Astrocyte (in vitro differentiated cells and primary cell): Measurements from ENCODE around the gene CPNE4. TPM values are rescaled to one million over a fixed set of nuclear protein-coding genes. Genes with fewer than 3 reads are reported as not detected.

Experiments used
- DNase-seq: peaks from one replicate; pipeline ENCODE4 v3.0.0-alpha.2; 2010; ENCODE audit warnings: low read depth
- FAIRE-seq: peaks from 2 replicates; lab custom pipeline; 2011; peaks lifted over from hg19 to GRCh38; lab: Jason Lieb, UNC
- H2AFZ ChIP-seq: 2 replicates; pipeline ENCODE4 v1.6.0; 2012; ENCODE audit warnings: low read depth, low read length, inconsistent platforms
- H3K27ac ChIP-seq: 2 replicates; pipeline ENCODE4 v1.5.1; 2011; ENCODE audit warnings: low read depth, low read length, inconsistent platforms
- H3K27me3 ChIP-seq: 2 replicates; pipeline ENCODE4 v1.6.0; 2011; ENCODE audit warnings: low read length, inconsistent platforms; ENCODE audit not compliant: insufficient read depth
- H3K36me3 ChIP-seq: 2 replicates; pipeline ENCODE4 v1.5.1; 2011; ENCODE audit warnings: low read length, inconsistent platforms; ENCODE audit not compliant: insufficient read depth
- H3K4me1 ChIP-seq: 2 replicates; pipeline ENCODE4 v1.5.1; 2011; ENCODE audit warnings: low read length, inconsistent platforms; ENCODE audit not compliant: insufficient read depth
- H3K4me2 ChIP-seq: 2 replicates; pipeline ENCODE4 v1.6.0; 2012; ENCODE audit warnings: low read length, inconsistent platforms
- H3K4me3 ChIP-seq: 2 replicates; pipeline ENCODE4 v1.5.1; 2011; ENCODE audit warnings: low read depth, mild to moderate bottlenecking, low read length, inconsistent platforms; ENCODE audit not compliant: insufficient read depth
- H3K79me2 ChIP-seq: 2 replicates; pipeline ENCODE4 v1.6.0; 2012; ENCODE audit warnings: mild to moderate bottlenecking, low read length, inconsistent platforms; ENCODE audit not compliant: insufficient read depth
- H3K9ac ChIP-seq: 2 replicates; pipeline ENCODE4 v1.6.0; 2012; ENCODE audit warnings: mild to moderate bottlenecking, low read length, inconsistent platforms
- H3K9me3 ChIP-seq: 2 replicates; pipeline ENCODE4 v1.5.1; 2012; ENCODE audit warnings: low read depth, mild to moderate bottlenecking, low read length, inconsistent platforms; ENCODE audit not compliant: insufficient read depth
- H4K20me1 ChIP-seq: 2 replicates; pipeline ENCODE4 v1.6.0; 2012; ENCODE audit warnings: low read length, inconsistent platforms; ENCODE audit not compliant: insufficient read depth
- H3K27ac Mint-ChIP-seq: one replicate; pipeline ENCODE4 v1.8.0; 2021; ENCODE audit warnings: mild to moderate bottlenecking, mixed read lengths; ENCODE audit not compliant: unreplicated experiment
- H3K27me3 Mint-ChIP-seq: one replicate; pipeline ENCODE4 v1.8.0; 2021; ENCODE audit warnings: low read depth, mixed read lengths; ENCODE audit not compliant: unreplicated experiment
- H3K36me3 Mint-ChIP-seq: one replicate; pipeline ENCODE4 v1.8.0; 2021; ENCODE audit warnings: low read depth, mixed read lengths; ENCODE audit not compliant: unreplicated experiment
- H3K4me1 Mint-ChIP-seq: one replicate; pipeline ENCODE4 v1.8.0; 2021; ENCODE audit warnings: low read depth, mixed read lengths; ENCODE audit not compliant: unreplicated experiment
- H3K4me3 Mint-ChIP-seq: one replicate; pipeline ENCODE4 v1.8.0; 2021; ENCODE audit warnings: mild to moderate bottlenecking, moderate library complexity, mixed read lengths; ENCODE audit not compliant: unreplicated experiment
- H3K9me3 Mint-ChIP-seq: one replicate; pipeline ENCODE4 v1.8.0; 2021; ENCODE audit warnings: mild to moderate bottlenecking, mixed read lengths; ENCODE audit not compliant: unreplicated experiment
- EZH2 ChIP-seq: IDR thresholded peaks from 2 replicates; pipeline ENCODE4 v1.6.1; 2012; ENCODE audit warnings: mild to moderate bottlenecking, low read length, inconsistent platforms; ENCODE audit not compliant: insufficient read depth
- total RNA-seq: library from RNA; stranded (reverse); gene quantifications from 2 replicates; pipeline ENCODE4 v1.2.1, GENCODE V29; 2021
- TF ChIP-seq, protein P1 (sequence below): IDR thresholded peaks from 2 replicates; pipeline ENCODE4 v1.5.1; 2011; ENCODE audit warnings: low read depth, mild to moderate bottlenecking, inconsistent platforms, low read length, moderate library complexity; ENCODE audit not compliant: insufficient read depth

The CPNE4 gene
- total RNA-seq, 1 donor from 2014 or later, result 0.68 TPM

DNA sequence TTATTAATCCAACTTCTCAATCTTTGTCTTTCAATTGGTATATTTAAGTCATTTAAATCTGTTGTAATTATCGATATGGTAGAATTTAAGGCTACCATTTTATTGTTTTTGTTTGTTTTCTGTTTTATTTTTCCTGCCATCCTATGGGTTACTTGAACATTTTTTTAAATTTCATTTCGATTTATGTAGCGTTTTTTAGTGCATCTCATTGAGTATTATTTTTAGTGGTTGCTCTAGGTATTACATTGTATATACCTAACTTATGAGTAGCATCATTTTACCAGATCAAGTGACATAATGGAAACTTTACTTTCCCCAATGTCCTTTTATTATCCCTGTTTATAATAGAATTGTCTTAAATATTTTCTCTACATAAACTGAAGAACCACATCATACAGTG, 284.6 kb downstream of the CPNE4 start:
- no peaks in the 10 kb centered on the region for H3K27me3 ChIP-seq
- no peak for FAIRE-seq
- H3K4me3 ChIP-seq, result no peak overlapping the region
- no peaks in the 10 kb centered on the region for H3K9me3 ChIP-seq
- H3K4me1 Mint-ChIP-seq, result no peaks in the 10 kb centered on the region
- no peaks in the 10 kb centered on the region for H3K27me3 Mint-ChIP-seq
- H3K4me3 Mint-ChIP-seq, result no peak overlapping the region
- H4K20me1 ChIP-seq, result no peaks in the 10 kb centered on the region
- no peak overlapping the region for H2AFZ ChIP-seq
- H3K79me2 ChIP-seq, result no peaks in the 10 kb centered on the region
- no peak overlapping the region for H3K27ac ChIP-seq
- no peaks in the 10 kb centered on the region for H3K9me3 Mint-ChIP-seq
- no peaks in the 10 kb centered on the region for H3K36me3 ChIP-seq
- TF ChIP-seq EZH2, result no peak
- DNase-seq, result no peak
- H3K36me3 Mint-ChIP-seq, result no peaks in the 10 kb centered on the region
- H3K27ac Mint-ChIP-seq, result no peak overlapping the region
- H3K4me2 ChIP-seq, result no peak overlapping the region
- H3K4me1 ChIP-seq, result no peaks in the 10 kb centered on the region
- H3K9ac ChIP-seq, result no peak overlapping the region

DNA sequence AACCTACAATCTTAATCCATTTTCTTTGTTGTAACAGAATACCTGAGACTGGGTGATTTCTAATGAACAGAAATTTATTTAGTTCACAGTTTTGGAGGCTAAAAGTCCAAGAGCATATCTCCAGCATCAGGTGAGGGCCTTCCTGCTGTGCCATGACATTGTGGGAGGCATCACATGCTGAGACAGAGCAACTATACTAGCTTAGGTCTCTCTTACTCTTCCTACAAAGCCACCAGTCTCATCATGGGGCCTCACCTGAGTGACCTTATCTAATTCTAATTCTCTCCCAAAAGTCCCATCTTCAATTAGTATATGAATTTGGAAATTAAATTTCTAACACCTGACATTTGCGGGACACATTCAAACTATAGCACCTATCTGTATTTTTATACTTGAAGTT, 285.0 kb downstream of the CPNE4 start:
- H3K9ac ChIP-seq, result no peak overlapping the region
- H3K27ac ChIP-seq, result no peak overlapping the region
- no peaks in the 10 kb centered on the region for H3K4me1 Mint-ChIP-seq
- no peaks in the 10 kb centered on the region for H3K79me2 ChIP-seq
- no peak for FAIRE-seq
- no peaks in the 10 kb centered on the region for H3K36me3 Mint-ChIP-seq
- H3K9me3 ChIP-seq, result no peaks in the 10 kb centered on the region
- H3K9me3 Mint-ChIP-seq, result no peaks in the 10 kb centered on the region
- no peaks in the 10 kb centered on the region for H3K27me3 Mint-ChIP-seq
- no peaks in the 10 kb centered on the region for H3K27me3 ChIP-seq
- no peak overlapping the region for H3K4me3 ChIP-seq
- H3K4me1 ChIP-seq, result no peaks in the 10 kb centered on the region
- H2AFZ ChIP-seq, result no peak overlapping the region
- no peaks in the 10 kb centered on the region for H3K36me3 ChIP-seq
- no peak overlapping the region for H3K27ac Mint-ChIP-seq
- no peak overlapping the region for H3K4me3 Mint-ChIP-seq
- no peak for DNase-seq
- H4K20me1 ChIP-seq, result no peaks in the 10 kb centered on the region
- H3K4me2 ChIP-seq, result no peak overlapping the region
- TF ChIP-seq EZH2, result no peak
- TF ChIP-seq, protein P1, sequence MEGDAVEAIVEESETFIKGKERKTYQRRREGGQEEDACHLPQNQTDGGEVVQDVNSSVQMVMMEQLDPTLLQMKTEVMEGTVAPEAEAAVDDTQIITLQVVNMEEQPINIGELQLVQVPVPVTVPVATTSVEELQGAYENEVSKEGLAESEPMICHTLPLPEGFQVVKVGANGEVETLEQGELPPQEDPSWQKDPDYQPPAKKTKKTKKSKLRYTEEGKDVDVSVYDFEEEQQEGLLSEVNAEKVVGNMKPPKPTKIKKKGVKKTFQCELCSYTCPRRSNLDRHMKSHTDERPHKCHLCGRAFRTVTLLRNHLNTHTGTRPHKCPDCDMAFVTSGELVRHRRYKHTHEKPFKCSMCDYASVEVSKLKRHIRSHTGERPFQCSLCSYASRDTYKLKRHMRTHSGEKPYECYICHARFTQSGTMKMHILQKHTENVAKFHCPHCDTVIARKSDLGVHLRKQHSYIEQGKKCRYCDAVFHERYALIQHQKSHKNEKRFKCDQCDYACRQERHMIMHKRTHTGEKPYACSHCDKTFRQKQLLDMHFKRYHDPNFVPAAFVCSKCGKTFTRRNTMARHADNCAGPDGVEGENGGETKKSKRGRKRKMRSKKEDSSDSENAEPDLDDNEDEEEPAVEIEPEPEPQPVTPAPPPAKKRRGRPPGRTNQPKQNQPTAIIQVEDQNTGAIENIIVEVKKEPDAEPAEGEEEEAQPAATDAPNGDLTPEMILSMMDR, result no peak

DNA sequence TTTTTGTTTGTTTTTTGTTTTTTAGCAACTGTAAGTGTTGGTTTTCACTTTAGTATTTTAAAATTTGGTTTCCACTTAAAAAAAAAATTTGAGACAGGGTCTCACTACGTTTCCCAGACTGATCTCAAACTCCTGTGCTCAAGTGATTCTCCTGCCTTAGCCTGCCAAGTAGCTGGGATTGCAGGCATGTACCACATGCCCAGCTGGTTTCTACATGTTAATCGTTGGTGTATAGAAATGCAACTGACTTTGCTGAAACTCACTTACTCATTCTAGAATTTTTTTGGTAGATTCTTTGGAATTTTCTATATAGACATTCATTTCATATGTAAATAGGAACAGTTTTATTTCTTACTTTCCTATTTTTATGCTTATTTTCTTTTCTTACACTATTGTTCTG, 287.3 kb downstream of the CPNE4 start:
- FAIRE-seq (no peak), DNase-seq (no peak)
- Mint-ChIP-seq H3K4me1 (no peaks in the 10 kb centered on the region), H3K27ac (no peak overlapping the region), H3K27me3 (no peaks in the 10 kb centered on the region), H3K36me3 (no peaks in the 10 kb centered on the region), H3K9me3 (no peaks in the 10 kb centered on the region), H3K4me3 (no peak overlapping the region)
- Histone ChIP-seq H3K9me3 (no peaks in the 10 kb centered on the region), H3K27me3 (no peaks in the 10 kb centered on the region), H3K4me1 (no peaks in the 10 kb centered on the region), H3K79me2 (no peaks in the 10 kb centered on the region), H3K9ac (no peak overlapping the region), H3K4me3 (no peak overlapping the region), H3K27ac (no peak overlapping the region), H4K20me1 (no peaks in the 10 kb centered on the region), H3K4me2 (no peak overlapping the region), H3K36me3 (no peaks in the 10 kb centered on the region), H2AFZ (no peak overlapping the region)
- TF ChIP-seq, protein P1, result no peak
- no peak for TF ChIP-seq EZH2
